Fibroblast of peridontal ligament (primary cell): ENCODE measurements around the gene CARNS1.

ENCODE experiments used
- DNase-seq: peaks from one replicate; pipeline ENCODE4 v3.0.0-alpha.2; 2010; ENCODE audit errors: extremely low read depth

The CARNS1 gene

GRCh38 chr11:67415501-67416304, at the start of gene CARNS1:
Gene CARNS1, plus strand, starts transcription at chr11:67415678. Its CDS starts 522 bp downstream, at chr11:67416200.
- no peak for DNase-seq

DNA sequence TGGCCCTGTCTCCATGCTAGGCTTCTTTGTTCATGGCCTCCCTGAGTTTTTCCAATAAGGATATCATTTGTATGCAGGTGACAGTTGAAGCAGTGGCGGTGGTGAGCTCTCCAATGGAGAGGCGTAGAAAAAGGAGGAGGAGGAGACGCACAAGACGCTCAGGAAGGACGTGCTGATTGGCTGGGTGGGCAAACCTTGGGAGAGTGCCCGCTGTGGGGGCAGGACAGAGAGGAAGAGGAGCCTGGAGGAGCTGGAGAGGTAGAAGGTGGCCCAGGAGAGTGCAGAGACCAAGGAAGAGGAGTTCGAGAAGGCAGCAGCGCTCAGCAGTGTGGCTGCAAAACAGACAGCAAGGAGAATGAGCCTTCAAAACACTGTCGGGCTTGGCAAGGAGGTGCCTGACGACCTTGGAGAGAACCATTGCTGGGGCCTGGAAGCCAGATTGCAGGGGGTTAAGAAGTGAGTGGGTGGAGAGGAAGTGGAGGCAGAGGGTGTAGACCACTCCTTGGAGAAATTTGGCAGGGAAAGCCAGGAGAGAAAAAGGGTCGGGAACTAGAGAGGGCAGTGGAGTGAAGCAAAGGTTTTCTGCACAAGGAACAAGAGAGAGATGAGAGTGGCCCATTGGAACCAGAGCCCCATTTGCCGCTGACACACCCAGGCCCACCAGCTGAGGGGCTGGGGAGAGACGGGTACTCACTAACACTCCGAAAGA, 49.6 kb upstream of the CARNS1 start:
- DNase-seq, result no peak

GRCh38 chr11:67366546-67366945, 48.9 kb upstream of the CARNS1 start:
- no peak for DNase-seq

DNA sequence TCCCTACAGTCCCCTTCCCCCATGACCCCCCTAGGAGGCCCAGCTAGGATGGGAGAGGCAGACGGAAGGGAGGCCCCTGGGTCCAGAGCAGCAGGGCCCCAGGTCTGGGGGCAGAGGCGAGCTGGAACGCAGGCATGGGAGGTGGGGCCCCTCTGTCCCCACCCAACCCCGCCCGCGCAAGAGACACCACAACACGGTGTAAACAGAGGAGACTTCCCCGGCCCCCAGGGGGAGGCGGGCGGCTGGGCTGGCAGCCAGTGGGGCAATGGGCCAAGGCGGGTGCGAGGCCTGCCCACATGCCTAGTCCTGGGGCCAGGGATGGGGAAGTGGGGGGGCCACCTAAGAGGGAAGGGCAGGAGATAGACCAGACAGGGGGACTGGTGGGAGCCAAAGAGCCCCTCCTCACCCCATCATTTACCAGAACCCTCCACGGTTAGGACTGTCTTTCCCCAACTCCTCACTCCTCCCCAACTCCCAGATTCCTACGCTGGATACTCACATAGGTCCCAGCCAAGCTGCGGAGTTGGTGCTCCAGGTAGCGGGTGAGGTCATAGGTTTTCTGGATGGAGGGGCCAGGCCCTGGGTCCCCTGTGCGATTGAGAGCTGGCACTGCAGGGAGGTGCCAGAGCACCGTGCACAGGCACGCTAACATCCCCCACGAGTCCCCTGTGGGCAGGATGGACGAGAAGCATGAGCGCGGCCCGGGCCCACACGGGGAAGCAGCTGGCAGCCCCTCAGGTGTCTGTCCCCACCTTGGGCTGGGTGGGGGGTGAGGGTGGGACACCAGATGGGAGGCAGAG, 48.3 kb upstream of the CARNS1 start:
- no peak for DNase-seq

DNA sequence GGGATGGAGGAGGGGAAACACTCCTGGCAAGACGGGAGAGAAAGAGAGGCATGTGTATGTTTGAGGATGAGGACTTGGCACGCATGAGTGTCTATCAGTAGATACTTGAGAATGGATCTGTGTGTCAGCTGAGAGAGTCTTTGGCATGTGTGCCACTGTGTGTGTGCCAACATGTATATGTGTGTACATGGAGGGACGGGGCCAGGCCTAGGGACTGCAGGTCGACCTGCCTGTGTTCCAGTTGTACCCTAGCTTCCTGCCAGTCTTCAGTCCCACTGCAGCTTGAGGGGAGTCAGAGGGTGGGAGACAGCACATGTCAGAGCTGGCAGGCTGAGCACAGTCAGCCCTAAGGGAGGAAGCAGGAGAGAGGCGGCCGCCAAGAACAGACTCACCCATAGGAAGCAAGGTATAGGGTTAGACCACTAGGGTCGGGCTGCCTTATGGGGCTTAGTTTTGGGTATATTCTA, 47.7 kb upstream of the CARNS1 start:
- DNase-seq, result no peak

DNA sequence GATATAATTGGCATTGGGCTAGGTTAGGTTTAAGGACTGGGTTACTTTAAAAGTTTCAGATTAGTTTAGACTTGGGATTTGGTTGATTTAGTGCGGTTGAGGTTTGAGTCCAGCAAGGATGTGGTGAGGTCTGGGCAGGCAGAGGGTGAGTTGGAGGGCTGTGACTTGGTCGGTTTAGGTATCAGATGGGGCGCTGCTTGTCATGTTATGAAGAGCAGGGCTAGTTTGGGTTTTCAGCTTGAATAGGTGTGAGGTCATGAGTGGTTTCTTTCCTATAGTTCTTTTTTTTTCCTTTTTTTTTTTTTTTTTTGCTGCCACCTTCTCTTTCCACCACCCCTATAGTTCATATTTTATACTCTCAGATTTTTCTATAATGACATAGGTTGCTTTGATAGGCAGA, 46.9 kb upstream of the CARNS1 start:
- no peak for DNase-seq

GRCh38 chr11:67369275-67369674, 46.2 kb upstream of the CARNS1 start:
- DNase-seq, result no peak

DNA sequence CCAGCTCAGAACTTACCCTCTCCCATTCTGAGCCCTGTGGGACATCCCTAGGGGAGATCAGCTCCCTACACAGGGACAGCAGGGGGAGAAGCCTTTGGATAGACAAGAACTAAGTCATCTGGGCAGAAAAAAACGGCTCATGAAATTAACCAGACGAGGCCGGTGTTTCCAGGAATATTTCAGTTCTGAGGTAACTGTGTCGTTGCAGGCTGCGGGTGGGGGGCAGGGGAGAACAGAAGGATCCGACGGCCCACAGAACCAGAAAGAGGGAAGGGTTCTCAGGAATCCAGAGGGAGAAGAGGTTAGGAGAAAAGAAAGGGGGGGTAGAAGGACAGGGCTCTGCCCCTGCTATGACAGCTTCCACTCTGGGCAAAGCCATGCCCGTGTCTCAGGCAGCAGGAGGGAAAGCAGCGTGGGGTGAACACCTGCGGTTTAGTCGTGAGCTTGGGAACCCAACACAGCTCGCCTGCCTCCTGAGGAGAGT, 45.6 kb upstream of the CARNS1 start:
- no peak for DNase-seq

DNA sequence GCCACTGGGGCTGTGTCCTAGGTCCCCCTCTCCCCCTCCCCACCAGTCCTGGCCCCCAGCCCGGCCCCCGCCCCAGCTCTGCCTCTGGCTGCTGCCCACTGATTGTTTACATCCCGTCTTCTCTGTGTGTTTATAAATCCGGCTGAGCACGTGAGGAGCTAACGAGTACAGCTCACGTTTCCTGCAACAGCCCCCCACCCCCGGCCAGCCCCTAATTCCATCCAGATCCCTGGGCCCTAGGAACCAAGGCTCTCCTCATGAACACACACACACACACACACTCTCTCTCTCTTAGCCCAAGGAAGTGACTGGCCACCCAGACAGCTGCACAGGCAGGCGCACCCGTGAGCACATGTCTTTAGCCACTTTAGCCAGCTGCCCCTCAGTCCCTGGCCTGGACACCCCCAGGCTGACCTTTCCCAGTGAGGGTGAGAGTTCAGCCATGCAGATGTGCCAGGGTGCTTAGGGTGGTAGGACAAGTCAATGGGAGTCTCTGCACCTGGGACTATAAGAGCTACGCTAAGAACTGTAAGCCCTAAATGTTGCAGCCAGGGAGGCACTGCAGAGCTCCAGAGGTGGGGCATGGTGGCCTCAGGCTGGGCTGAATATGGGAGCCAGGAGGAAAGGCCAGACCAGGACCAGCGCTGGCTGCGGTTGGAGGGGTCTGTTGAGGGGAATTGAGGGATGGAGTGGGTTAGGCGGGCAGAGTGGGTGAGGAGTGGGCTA, 45.0 kb upstream of the CARNS1 start:
- DNase-seq, result peak; percentile 53

- peak; percentile 55 for DNase-seq
Measured at GRCh38 chr11:67371189-67371910, 44.1 kb upstream of the CARNS1 start.

DNA sequence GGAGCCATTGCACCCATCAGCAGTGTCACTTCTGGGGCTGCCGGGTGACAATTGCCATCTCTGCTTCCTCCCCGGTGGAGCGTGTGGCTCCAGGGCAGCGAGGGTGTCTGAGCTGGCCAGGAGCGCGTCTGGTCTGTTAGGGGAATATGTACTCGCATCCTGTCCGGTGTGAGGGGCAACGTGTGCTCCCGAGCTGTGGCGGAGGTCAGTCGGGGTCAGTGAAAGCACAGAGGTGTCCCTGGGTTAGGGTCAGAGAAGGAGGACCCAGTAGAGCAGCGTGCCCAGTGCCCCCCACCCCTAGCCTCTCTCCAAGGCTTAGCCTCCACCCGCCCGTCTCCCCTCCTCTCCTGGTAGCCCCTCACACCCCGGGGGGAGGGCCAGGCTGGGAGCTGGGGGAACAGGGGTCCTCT, 43.6 kb upstream of the CARNS1 start:
- DNase-seq, result no peak

- DNase-seq, result no peak
Measured at GRCh38 chr11:67372321-67372992, 43.0 kb upstream of the CARNS1 start.

GRCh38 chr11:67372993-67373647, 42.4 kb upstream of the CARNS1 start, which contains the start of gene CLCF1:
Gene CLCF1, minus strand, starts transcription at chr11:67373598. Its CDS starts 59 bp downstream, at chr11:67373539.
- DNase-seq, result peak; percentile 52

DNA sequence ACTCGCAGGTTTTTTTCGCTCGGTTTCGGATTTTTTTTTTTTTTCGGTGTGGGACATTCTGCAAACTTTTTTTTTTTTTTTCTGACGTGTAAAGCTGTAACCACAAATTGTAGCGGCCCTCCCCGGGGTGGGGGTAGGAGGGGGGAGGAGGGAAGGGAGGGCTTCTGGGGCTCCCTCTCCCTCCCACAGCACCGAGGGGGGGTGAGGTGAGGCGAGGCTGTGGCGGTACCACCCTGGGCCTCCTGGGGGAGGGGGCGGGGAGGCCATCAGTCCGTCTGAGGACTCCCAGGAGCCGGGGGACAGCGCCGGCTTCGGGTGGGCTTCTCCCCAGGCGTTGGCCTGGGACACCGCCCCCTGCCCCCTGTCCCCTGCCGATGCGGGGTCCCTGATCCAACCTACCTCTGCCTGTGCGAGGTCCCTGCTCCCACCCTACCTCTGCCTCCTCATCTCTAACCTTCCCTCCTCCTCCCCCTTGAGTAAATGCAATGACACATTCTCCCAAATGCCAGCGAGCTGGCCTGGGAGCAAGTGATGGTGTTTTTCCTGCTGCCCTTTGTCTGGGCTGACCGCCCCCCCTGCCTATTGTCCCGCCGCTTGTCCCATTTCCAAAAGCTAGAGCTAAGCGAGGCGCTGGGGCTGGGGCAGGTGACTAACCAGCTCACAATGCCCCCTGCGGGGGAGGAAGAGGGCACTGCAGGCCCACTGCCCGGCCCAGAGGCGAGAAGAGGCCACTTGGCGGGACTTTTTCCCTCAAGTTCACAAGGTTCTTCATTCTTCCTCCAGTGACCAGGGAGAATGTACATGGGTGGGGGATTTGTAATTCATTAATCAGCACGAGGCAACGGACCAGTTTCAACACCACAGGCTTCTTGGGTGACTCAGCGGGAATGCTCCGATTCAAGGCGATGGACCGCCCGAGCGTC, 41.6 kb upstream of the CARNS1 start:
- peak; percentile 95 for DNase-seq

DNA sequence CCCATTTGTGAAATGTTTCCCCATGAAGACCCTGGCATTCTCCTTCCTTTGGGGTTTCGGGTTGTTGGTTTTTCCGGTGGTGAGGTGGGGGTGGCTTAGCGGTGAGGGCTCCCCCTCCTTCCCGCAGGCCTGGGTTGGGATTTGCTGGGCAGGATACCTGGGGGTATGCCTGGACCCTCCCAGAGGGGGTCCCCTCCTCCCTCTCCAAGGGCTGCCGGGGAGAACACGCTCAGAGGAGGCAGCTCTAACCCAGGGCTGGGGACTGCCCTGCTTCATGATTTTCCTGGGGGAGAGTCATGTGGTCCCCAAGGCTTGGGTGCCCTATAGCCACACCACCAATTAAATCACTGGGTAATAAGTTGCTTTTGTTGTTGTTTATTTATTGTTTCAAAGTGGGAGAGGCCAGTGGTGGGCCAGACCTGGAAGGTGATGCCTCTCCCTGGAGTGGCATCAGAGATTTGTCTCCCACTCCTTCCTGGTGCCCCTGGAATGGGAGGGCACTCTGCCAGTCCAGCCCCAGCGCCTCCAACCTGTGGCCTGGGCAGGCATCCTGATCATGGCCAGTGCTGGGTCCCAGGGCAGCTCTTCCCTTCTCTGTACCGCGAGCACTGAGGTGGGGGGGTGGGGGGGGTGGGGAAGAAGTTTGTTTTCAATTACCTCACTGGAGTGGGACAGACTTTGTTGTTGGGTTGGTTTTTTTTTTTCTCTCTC, 40.8 kb upstream of the CARNS1 start:
- no peak for DNase-seq

DNA sequence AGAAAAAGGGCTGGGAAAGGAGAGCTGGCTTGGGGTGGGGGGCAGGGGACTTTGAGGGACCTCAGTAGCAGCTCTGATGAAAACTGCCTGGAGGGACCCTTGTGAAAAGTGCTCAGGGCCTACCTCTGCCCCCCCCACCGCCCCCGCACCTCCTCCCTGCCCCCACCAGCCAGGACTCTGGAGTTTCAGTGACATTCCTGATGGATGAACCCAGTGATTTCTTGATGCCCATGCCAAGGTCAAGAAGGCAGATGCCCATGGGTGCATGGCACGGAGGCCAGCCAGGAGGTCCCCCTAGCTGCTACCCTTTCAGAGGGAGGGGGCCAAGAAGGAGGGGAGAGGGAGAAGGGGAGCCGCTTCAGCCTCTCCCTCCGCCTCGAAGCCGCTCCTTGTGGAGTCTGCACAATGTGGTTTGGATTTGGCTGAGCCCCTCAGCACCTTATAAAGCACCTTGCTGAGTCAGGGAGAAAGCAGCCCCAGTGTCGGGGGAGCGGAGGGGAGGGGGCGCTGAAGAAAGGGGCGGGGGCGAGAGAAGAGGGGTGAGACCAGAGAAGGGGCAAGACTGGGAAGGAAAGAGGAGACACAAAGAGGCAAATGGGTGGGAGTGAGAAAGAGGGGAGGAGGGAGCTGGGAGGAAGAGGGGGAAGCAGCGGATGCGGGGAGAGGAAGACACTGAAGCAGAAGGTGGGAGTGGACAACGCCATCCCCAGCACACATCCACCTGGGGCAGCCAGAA, 40.0 kb upstream of the CARNS1 start:
- DNase-seq, result no peak
